ENCODE measurements around the gene CENPU.

DNA sequence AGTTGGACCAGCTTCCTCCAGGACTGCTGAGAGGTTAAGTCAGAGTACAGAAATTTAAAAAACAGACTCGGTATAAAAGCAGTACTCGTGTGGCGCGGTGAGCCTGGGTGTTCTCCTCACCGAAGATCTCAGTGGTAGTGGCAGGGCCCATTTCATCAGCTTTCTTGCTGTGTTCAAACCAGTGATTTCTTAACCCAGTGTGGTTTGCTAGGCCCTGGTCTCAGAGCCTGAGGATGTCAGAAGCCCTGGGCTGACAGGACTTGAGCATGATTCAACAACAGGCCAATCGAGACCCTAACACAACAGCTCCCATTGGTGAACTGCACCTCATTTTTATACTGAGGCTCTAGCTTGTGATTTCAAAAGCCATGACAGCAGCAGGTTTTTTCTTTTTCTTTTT lies 61.2 kb downstream of the CENPU start:
- TF ChIP-seq, protein P1, sequence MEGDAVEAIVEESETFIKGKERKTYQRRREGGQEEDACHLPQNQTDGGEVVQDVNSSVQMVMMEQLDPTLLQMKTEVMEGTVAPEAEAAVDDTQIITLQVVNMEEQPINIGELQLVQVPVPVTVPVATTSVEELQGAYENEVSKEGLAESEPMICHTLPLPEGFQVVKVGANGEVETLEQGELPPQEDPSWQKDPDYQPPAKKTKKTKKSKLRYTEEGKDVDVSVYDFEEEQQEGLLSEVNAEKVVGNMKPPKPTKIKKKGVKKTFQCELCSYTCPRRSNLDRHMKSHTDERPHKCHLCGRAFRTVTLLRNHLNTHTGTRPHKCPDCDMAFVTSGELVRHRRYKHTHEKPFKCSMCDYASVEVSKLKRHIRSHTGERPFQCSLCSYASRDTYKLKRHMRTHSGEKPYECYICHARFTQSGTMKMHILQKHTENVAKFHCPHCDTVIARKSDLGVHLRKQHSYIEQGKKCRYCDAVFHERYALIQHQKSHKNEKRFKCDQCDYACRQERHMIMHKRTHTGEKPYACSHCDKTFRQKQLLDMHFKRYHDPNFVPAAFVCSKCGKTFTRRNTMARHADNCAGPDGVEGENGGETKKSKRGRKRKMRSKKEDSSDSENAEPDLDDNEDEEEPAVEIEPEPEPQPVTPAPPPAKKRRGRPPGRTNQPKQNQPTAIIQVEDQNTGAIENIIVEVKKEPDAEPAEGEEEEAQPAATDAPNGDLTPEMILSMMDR (conservative IDR thresholded peaks at IDR 0.05; ENCODE audit: low read depth, low read length): no peak
- no peak for TF ChIP-seq EZH2 (IDR thresholded peaks at IDR 0.05; ENCODE audit: low read length, unreplicated experiment)
